Retinal pigment epithelial cell (primary cell): ENCODE measurements around the gene SLC17A9.

Experiments
- DNase-seq: peaks from one replicate; pipeline ENCODE4 v3.0.0-alpha.2; 2010; ENCODE audit warnings: low read depth
- H3K4me3 ChIP-seq: 2 replicates; pipeline ENCODE4 v1.5.1; 2011; ENCODE audit warnings: mild to moderate bottlenecking, low read length, control low read depth, moderate library complexity
- TF ChIP-seq, protein P1 (sequence below): conservative IDR thresholded peaks from 2 replicates; pipeline ENCODE4 v1.5.1; 2011; ENCODE audit warnings: low read depth, low read length, control low read depth, inconsistent platforms

SLC17A9 gene

DNA sequence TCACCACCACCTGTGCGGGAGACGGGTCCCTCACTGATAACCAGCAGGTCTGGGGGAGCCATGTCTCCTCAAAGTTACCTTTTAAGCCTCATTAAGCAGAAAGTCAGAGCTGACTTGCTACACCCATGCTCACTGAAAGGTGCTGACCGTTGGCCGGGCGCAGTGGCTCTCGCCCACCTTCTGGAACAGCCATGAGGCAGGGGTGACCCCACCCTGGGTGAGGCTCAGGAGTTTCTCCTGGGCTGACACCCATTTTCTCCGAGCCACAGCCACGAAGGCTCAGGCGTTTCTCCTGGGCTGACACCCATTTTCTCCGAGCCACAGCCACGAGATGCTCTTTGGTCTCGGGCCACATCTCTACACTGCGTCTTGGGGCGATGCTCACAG lies 44.1 kb downstream of the SLC17A9 start:
- TF ChIP-seq, protein P1, sequence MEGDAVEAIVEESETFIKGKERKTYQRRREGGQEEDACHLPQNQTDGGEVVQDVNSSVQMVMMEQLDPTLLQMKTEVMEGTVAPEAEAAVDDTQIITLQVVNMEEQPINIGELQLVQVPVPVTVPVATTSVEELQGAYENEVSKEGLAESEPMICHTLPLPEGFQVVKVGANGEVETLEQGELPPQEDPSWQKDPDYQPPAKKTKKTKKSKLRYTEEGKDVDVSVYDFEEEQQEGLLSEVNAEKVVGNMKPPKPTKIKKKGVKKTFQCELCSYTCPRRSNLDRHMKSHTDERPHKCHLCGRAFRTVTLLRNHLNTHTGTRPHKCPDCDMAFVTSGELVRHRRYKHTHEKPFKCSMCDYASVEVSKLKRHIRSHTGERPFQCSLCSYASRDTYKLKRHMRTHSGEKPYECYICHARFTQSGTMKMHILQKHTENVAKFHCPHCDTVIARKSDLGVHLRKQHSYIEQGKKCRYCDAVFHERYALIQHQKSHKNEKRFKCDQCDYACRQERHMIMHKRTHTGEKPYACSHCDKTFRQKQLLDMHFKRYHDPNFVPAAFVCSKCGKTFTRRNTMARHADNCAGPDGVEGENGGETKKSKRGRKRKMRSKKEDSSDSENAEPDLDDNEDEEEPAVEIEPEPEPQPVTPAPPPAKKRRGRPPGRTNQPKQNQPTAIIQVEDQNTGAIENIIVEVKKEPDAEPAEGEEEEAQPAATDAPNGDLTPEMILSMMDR: no peak
- DNase-seq: no peak
- no peak overlapping the region for H3K4me3 ChIP-seq

DNA sequence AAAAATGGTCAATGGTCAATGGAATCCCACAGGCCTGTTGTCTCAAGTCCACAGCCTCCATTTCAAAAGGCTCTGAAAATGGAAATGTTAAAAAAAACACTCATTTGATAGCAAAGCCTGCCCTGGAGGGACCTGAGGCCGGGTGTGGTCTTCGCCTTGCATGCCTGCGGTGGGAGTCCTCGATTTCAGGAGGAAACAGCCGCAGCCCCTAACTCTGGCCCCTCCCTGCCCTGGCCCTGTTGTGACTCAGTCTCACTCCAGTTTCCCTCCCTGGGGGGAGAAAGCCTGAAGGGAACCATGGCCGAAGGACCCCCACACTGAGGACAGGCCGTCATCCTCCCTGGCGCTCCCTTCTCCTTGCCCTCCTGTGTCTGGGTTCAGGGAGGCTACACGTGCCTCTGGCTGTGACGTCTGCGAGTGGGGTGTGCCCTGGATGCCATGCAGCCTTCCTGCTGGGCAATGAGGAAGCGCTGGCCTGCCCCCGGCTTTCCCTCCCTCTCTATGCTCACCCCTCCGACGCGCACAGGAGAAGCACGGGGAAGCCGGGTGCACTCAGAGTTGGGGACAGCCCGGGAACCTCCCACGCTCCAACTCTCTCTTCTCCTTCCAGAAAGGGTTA lies 45.0 kb downstream of the SLC17A9 start:
- TF ChIP-seq, protein P1: no peak
- DNase-seq: no peak
- H3K4me3 ChIP-seq: no peak overlapping the region

DNA sequence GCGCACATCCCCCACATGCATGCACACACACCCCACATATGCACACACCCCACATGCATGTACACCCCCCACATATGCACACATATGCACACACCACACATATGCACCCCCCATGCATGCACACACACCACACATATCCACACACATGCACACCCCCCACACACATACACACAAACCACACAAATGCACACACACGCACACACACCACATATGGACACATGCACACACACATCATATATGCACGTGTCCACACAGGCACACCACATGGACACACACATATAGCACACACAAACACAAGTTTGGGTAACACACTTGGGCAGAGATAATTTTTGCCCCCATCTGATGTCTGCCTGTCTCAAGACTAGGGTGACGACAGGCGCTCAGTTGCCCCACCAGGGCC lies 45.9 kb downstream of the SLC17A9 start:
- H3K4me3 ChIP-seq: no peak overlapping the region
- no peak for DNase-seq
- TF ChIP-seq, protein P1: no peak

DNA sequence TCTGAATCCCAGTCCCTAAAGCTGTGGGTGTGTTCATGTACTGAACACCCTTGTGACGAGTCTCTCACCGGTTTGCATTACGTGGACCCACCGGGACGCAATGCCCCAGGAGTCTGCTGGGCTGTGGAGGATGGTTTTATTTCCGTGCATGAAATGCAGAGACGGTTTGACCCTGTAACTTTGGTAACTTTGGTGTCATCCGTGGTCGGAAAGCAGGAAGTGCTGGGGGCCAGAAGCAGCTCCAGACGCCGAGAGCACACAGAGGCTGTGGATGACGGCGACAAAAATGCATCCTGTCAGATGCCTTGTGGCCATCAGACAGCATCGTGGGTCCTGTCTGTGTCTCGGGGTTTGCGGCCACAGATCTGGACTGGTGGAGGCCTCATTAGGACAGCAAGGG lies 47.1 kb downstream of the SLC17A9 start:
- DNase-seq: no peak
- TF ChIP-seq, protein P1: no peak
- no peak overlapping the region for H3K4me3 ChIP-seq

DNA sequence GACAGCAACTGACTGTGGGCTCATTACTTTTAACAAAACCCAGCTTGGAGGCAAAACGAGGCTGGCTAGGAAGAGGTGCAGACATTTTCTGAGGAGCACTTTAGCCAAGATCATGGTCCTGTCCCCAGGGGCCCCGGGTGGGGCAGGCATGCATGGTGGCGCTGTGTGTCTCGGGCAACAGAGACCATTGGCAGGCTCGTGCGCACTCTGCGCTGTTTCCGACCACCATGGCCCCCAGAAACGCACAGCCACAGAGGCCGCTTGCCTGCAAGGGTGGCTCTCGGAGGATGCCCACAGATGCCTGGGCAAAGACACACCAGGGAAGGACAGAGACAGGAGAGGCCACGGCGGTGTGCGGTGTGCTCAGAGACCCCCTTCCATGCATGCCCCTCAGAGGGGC lies 47.5 kb downstream of the SLC17A9 start:
- H3K4me3 ChIP-seq: no peak overlapping the region
- TF ChIP-seq, protein P1: no peak

DNA sequence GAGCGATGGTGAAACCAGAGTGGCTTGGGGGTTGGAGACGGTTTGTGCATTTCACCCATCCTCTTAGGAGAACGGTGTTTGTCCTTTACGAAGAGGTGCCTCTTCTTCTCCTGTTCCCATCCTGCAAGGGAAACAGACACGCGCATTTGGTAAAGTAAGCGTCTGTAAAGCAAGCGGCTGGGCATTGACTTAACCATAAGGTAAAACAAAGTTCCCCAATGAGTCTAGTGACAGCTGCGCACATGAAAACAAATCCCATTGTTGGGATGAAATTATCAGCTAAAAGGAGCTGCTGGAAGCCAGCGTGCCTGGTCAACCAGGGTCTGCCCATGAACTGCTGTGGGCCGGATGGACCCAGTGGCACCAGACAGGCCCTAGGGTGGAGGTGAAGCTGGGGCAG lies 48.4 kb downstream of the SLC17A9 start:
- no peak for DNase-seq
- TF ChIP-seq, protein P1: no peak
- H3K4me3 ChIP-seq: no peak overlapping the region

More for the DNA sequence above, 47.5 kb downstream of the SLC17A9 start:
- DNase-seq: no peak

DNA sequence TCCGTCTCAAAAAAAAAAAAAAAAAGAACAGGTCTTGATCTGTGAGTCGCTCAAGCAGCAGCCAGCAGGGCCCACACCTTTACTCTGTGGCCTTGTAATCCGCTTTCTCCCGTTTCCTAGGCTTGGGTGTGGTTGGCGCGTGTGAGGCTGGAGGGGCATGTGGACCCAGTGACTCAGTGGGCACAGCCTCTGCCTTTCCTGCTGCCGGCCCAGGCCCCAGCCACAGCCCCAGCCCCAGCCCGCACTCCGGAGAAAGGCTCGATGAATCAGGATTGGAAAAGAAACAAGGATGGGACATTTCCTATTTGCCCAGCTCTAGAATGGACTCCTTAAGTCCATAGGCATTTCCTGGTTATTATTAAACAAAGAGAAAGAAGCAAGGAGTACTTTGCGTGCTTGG lies 50.0 kb downstream of the SLC17A9 start:
- no peak overlapping the region for H3K4me3 ChIP-seq
- TF ChIP-seq, protein P1: no peak
- DNase-seq: no peak
